ENCODE measurements around the gene CSH2. TPM values are rescaled to one million over a fixed set of nuclear protein-coding genes. Genes with fewer than 3 reads are reported as not detected.

Gene CSH2
- total and polyA plus RNA-seq, 2 of the 8 experiments (the other 6 are each of a cell fraction or from before 2014, with no cell fraction given), result 0.43 TPM; not detected in 1

DNA sequence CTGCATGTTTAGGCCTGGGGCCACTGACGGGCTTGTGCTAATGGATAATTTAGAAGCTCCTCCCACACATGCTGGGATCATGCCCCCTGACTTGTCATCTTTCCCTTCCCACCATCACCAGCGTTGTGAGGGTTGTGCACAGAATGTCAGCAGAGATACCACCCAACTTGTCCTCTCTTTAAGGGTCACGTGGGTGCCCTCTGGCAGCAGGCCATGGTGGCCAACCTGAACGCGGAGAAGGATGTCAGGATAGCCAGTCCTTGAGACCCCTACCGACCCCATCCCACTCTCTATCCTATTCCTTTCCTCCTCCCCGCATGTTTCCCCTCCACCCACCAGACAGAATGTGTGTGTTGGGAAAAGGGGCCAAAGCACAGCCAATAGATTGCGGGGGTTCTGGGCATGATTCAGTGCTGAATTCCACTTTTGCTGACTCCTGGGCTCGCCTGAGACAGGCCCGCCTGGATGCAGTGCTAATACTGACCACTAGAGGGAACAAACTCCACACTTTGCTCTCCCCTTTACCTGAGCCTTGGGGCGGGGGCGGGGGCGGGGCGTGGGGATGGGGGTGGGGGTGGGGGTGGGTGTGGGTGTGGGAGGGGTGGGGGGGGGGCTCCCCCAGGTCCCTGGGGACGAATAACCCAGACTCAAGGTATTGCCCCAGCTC, 8.6 kb upstream of the CSH2 start, which contains the start of gene GH2 (continued):
- TF ChIP-seq RAD21 (IDR thresholded peaks at IDR 0.05 in 1 of 2, conservative IDR thresholded peaks at IDR 0.05 in 1 of 2; ENCODE audit: low read depth in 2 of 2, low read length in 2 of 2), result peak; percentile 10 to 30; a peak in 2 of 4 replicates
- no peak for TF ChIP-seq TAF1 (IDR thresholded peaks at IDR 0.05; ENCODE audit: low read depth, low read length)
- peak; percentile 74 for TF ChIP-seq BACH1 (IDR thresholded peaks at IDR 0.05; ENCODE audit: low read length)
- no peak for TF ChIP-seq BRCA1 (IDR thresholded peaks at IDR 0.05; ENCODE audit: low read depth, low read length)
- TF ChIP-seq, protein P1, sequence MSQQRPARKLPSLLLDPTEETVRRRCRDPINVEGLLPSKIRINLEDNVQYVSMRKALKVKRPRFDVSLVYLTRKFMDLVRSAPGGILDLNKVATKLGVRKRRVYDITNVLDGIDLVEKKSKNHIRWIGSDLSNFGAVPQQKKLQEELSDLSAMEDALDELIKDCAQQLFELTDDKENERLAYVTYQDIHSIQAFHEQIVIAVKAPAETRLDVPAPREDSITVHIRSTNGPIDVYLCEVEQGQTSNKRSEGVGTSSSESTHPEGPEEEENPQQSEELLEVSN (IDR thresholded peaks at IDR 0.05), result no peak
- TF ChIP-seq CREB1 (IDR thresholded peaks at IDR 0.05), result 0 out of 2 replicates have a peak, but pooled peaks have one; percentile 36

Data from H1 (cell line).